ENCODE data around the gene HIPK3. TPM values are rescaled to one million over a fixed set of nuclear protein-coding genes. Genes with fewer than 3 reads are reported as not detected.

Gene HIPK3
- total RNA-seq, 1 donor from 2014 or later, result 78.5 TPM

- no peaks in the 10 kb centered on the region for H3K27me3 ChIP-seq (ENCODE audit: insufficient read depth, low read length)
- Mint-ChIP-seq H3K9me3 (ENCODE audit: unreplicated experiment) (no peaks in the 10 kb centered on the region), H3K4me1 (ENCODE audit: low read depth, unreplicated experiment) (peaks cover 3% of the 10 kb centered on the region), H3K36me3 (ENCODE audit: low read depth, unreplicated experiment) (peaks cover 9% of the 10 kb centered on the region), H3K4me3 (ENCODE audit: unreplicated experiment) (no peak overlapping the region), H3K27me3 (ENCODE audit: low read depth, unreplicated experiment) (no peaks in the 10 kb centered on the region), H3K27ac (ENCODE audit: unreplicated experiment) (no peak overlapping the region)
- H3K9ac ChIP-seq (ENCODE audit: low read length), result no peak overlapping the region
- no peak for DNase-seq (ENCODE audit: low read depth)
- no peak overlapping the region for H2AFZ ChIP-seq (ENCODE audit: low read depth, low read length)
- H3K4me2 ChIP-seq (ENCODE audit: low read length), result no peak overlapping the region
- H4K20me1 ChIP-seq (ENCODE audit: insufficient read depth, low read length), result peaks cover 61% of the 10 kb centered on the region
- H3K79me2 ChIP-seq (ENCODE audit: insufficient read depth, low read length), result peaks cover 90% of the 10 kb centered on the region
- H3K27ac ChIP-seq (ENCODE audit: low read depth, low read length), result no peak overlapping the region
- no peaks in the 10 kb centered on the region for H3K4me1 ChIP-seq (ENCODE audit: insufficient read depth, low read length)
- peaks cover 11% of the 10 kb centered on the region for H3K36me3 ChIP-seq (ENCODE audit: insufficient read depth, low read length)
- TF ChIP-seq CTCF (IDR thresholded peaks at IDR 0.05; ENCODE audit: insufficient read depth, low read depth, low read length) (no peak), EZH2 (IDR thresholded peaks at IDR 0.05; ENCODE audit: insufficient read depth, low read length) (no peak)
- H3K9me3 ChIP-seq (ENCODE audit: insufficient read depth, low read depth, low read length), result no peaks in the 10 kb centered on the region
- H3K4me3 ChIP-seq (ENCODE audit: insufficient read depth, low read depth, low read length), result no peak overlapping the region
- FAIRE-seq, result no peak
Measured at GRCh38 chr11:33290319-33290718, 33.1 kb downstream of the HIPK3 start.

DNA sequence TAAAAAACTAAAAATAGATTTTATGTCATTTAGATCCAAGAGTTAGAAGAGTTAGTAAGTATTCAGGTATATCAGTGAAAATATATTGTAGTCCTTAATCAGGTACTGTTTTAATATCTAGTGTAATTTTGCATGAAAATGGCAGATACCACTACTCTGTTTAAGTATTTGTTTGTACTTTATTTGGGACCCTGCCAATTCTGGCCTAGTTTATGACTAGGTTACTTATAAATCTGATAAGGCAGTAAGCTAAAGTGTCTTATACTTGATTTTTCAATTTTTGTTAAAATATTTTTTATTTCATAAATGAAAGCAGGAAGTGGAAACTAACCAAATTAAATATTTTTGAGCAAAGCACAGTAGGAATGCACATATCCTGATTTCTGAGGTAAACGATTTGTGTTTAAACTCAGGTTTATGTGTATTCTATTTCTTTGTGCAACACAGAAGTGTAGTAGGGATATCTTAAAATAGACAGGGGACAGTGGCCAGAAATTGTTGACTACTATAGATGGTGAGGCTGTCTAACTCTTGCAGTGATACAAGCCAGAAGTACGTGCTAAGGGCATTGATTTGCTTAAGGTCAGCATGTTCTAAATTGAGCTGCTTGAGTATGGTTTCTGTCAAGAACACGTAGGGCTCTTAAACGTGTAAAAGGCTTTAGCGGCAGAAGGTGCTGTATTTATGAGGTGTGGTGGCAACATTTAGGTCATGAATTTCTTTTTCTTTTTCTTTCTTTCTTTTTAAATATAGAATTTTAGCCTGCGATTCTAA lies 34.0 kb downstream of the HIPK3 start:
- H3K9ac ChIP-seq (ENCODE audit: low read length), result no peak overlapping the region
- no peak for FAIRE-seq
- H3K79me2 ChIP-seq (ENCODE audit: insufficient read depth, low read length), result peaks cover 91% of the 10 kb centered on the region
- no peak for DNase-seq (ENCODE audit: low read depth)
- no peaks in the 10 kb centered on the region for H3K4me1 ChIP-seq (ENCODE audit: insufficient read depth, low read length)
- no peak overlapping the region for H3K27ac Mint-ChIP-seq (ENCODE audit: unreplicated experiment)
- peaks cover 11% of the 10 kb centered on the region for H3K36me3 ChIP-seq (ENCODE audit: insufficient read depth, low read length)
- H3K9me3 ChIP-seq (ENCODE audit: insufficient read depth, low read depth, low read length), result no peaks in the 10 kb centered on the region
- H2AFZ ChIP-seq (ENCODE audit: low read depth, low read length), result no peak overlapping the region
- H3K27ac ChIP-seq (ENCODE audit: low read depth, low read length), result no peak overlapping the region
- H3K4me3 ChIP-seq (ENCODE audit: insufficient read depth, low read depth, low read length), result no peak overlapping the region
- no peaks in the 10 kb centered on the region for H3K27me3 ChIP-seq (ENCODE audit: insufficient read depth, low read length)
- no peaks in the 10 kb centered on the region for H3K9me3 Mint-ChIP-seq (ENCODE audit: unreplicated experiment)
- H3K4me2 ChIP-seq (ENCODE audit: low read length), result no peak overlapping the region
- H4K20me1 ChIP-seq (ENCODE audit: insufficient read depth, low read length), result peaks cover 65% of the 10 kb centered on the region
- no peaks in the 10 kb centered on the region for H3K27me3 Mint-ChIP-seq (ENCODE audit: low read depth, unreplicated experiment)
- no peak overlapping the region for H3K4me3 Mint-ChIP-seq (ENCODE audit: unreplicated experiment)
- H3K4me1 Mint-ChIP-seq (ENCODE audit: low read depth, unreplicated experiment), result peaks cover 3% of the 10 kb centered on the region
- H3K36me3 Mint-ChIP-seq (ENCODE audit: low read depth, unreplicated experiment), result peaks cover 9% of the 10 kb centered on the region
- no peak for TF ChIP-seq EZH2 (IDR thresholded peaks at IDR 0.05; ENCODE audit: insufficient read depth, low read length)
- no peak for TF ChIP-seq CTCF (IDR thresholded peaks at IDR 0.05; ENCODE audit: insufficient read depth, low read depth, low read length)

DNA sequence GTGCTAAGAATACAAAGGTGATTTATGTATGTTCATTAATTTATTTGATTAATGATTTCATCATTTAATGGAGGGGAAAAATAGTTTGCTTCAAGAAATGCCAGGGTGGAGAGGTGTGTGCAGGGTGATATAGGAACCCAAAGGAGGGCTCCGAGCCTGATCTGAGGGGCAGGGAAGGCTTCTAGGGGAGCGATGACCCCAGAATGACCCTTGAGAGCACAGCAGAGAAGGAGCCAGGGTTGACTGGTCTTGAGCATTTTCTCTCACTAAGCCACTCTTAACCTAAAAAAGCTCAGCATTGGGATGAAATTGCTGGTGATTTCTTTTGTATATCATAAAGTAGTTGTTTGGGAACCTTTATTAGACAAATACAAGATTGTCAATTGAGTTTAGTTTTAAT lies 35.1 kb downstream of the HIPK3 start:
- no peak overlapping the region for H3K4me2 ChIP-seq (ENCODE audit: low read length)
- H3K79me2 ChIP-seq (ENCODE audit: insufficient read depth, low read length), result peaks cover 91% of the 10 kb centered on the region
- H3K27me3 Mint-ChIP-seq (ENCODE audit: low read depth, unreplicated experiment), result no peaks in the 10 kb centered on the region
- no peak overlapping the region for H3K4me3 ChIP-seq (ENCODE audit: insufficient read depth, low read depth, low read length)
- peaks cover 3% of the 10 kb centered on the region for H3K4me1 Mint-ChIP-seq (ENCODE audit: low read depth, unreplicated experiment)
- no peak overlapping the region for H2AFZ ChIP-seq (ENCODE audit: low read depth, low read length)
- H3K4me3 Mint-ChIP-seq (ENCODE audit: unreplicated experiment), result no peak overlapping the region
- H3K36me3 Mint-ChIP-seq (ENCODE audit: low read depth, unreplicated experiment), result peaks cover 13% of the 10 kb centered on the region
- H3K27ac Mint-ChIP-seq (ENCODE audit: unreplicated experiment), result no peak overlapping the region
- DNase-seq (ENCODE audit: low read depth) (no peak), FAIRE-seq (no peak)
- H3K9me3 ChIP-seq (ENCODE audit: insufficient read depth, low read depth, low read length), result no peaks in the 10 kb centered on the region
- no peak overlapping the region for H3K27ac ChIP-seq (ENCODE audit: low read depth, low read length)
- peaks cover 3% of the 10 kb centered on the region for H3K36me3 ChIP-seq (ENCODE audit: insufficient read depth, low read length)
- no peak overlapping the region for H3K9ac ChIP-seq (ENCODE audit: low read length)
- H3K4me1 ChIP-seq (ENCODE audit: insufficient read depth, low read length), result no peaks in the 10 kb centered on the region
- TF ChIP-seq CTCF (IDR thresholded peaks at IDR 0.05; ENCODE audit: insufficient read depth, low read depth, low read length) (no peak), EZH2 (IDR thresholded peaks at IDR 0.05; ENCODE audit: insufficient read depth, low read length) (no peak)
- peaks cover 65% of the 10 kb centered on the region for H4K20me1 ChIP-seq (ENCODE audit: insufficient read depth, low read length)
- no peaks in the 10 kb centered on the region for H3K27me3 ChIP-seq (ENCODE audit: insufficient read depth, low read length)
- peaks cover 1% of the 10 kb centered on the region for H3K9me3 Mint-ChIP-seq (ENCODE audit: unreplicated experiment)
